ENCODE data around the gene CCDC17. TPM values are rescaled to one million over a fixed set of nuclear protein-coding genes. Genes with fewer than 3 reads are reported as not detected.
"Not testable (repeated sequence)": the region's sequence is repeated elsewhere in the genome, so short reads cannot be mapped to it uniquely, and the experiment has no call there.

CCDC17 gene
- total RNA-seq, 1 donor from 2014 or later: 1.2 TPM

GRCh38 chr1:45622524-45623394, 1.1 kb downstream of the CCDC17 start:
- no peak for DNase-seq (ENCODE audit: low spot score)
- intact Hi-C loops (cut with DNase I): no loop called here

- intact Hi-C loops (cut with DNase I): no loop called here
- no peak for DNase-seq (ENCODE audit: low spot score)
Measured at GRCh38 chr1:45621895-45622523, 1.8 kb downstream of the CCDC17 start.

GRCh38 chr1:45621501-45621836, 2.4 kb downstream of the CCDC17 start:
- intact Hi-C loops (cut with DNase I): no loop called here
- no peak for DNase-seq (ENCODE audit: low spot score)

- no peak for DNase-seq (ENCODE audit: low spot score)
- intact Hi-C loops (cut with DNase I): no loop called here
Measured at GRCh38 chr1:45620588-45621500, 3.0 kb downstream of the CCDC17 start.

- no peak for DNase-seq (ENCODE audit: low spot score)
- intact Hi-C loops (cut with DNase I): no loop called here
Measured at GRCh38 chr1:45619149-45619921, 4.5 kb downstream of the CCDC17 start.

GRCh38 chr1:45617618-45618017, 6.2 kb downstream of the CCDC17 start:
- intact Hi-C loops (cut with DNase I): no loop called here
- DNase-seq (ENCODE audit: low spot score): no peak

GRCh38 chr1:45615885-45616284, 8.0 kb downstream of the CCDC17 start:
- DNase-seq (ENCODE audit: low spot score): no peak
- intact Hi-C loops (cut with DNase I): no loop called here

GRCh38 chr1:45612941-45613579, 10.8 kb downstream of the CCDC17 start:
- DNase-seq (ENCODE audit: low spot score): no peak
- intact Hi-C loops (cut with DNase I): no loop called here

GRCh38 chr1:45610589-45611226, 13.1 kb downstream of the CCDC17 start:
- intact Hi-C loops (cut with DNase I): no loop called here
- DNase-seq (ENCODE audit: low spot score): no peak

GRCh38 chr1:45608175-45609156, 15.4 kb downstream of the CCDC17 start:
- intact Hi-C loops (cut with DNase I): loop anchor here (10.0 kb wide), 1 partner anchor 246 kb away; no protein-coding TSS in a partner anchor
- DNase-seq (ENCODE audit: low spot score): no peak

GRCh38 chr1:45607404-45608074, 16.3 kb downstream of the CCDC17 start:
- DNase-seq (ENCODE audit: low spot score): no peak
- intact Hi-C loops (cut with DNase I): loop anchor here (10.0 kb wide), 1 partner anchor 247 kb away; no protein-coding TSS in a partner anchor

- no peak for DNase-seq (ENCODE audit: low spot score)
- intact Hi-C loops (cut with DNase I): loop anchor here (10.0 kb wide), 1 partner anchor 251 kb away; no protein-coding TSS in a partner anchor
Measured at GRCh38 chr1:45604239-45604638, 19.6 kb downstream of the CCDC17 start.

- intact Hi-C loops (cut with DNase I); DNase-seq (ENCODE audit: low spot score): not testable (repeated sequence)
Measured at GRCh38 chr1:45596765-45597164, 27.1 kb downstream of the CCDC17 start.

GRCh38 chr1:45594412-45594811, 29.4 kb downstream of the CCDC17 start:
- intact Hi-C loops (cut with DNase I): no loop called here
- no peak for DNase-seq (ENCODE audit: low spot score)

GRCh38 chr1:45589861-45590260, 34.0 kb downstream of the CCDC17 start:
- DNase-seq (ENCODE audit: low spot score): no peak
- intact Hi-C loops (cut with DNase I): no loop called here

- DNase-seq (ENCODE audit: low spot score): no peak
- intact Hi-C loops (cut with DNase I): no loop called here
Measured at GRCh38 chr1:45586769-45587168, 37.1 kb downstream of the CCDC17 start.

Data from cardiac septum (tissue), 1 donor.